HG03108 (cell line): ENCODE data around the gene KCTD1.

ENCODE experiments used
- ATAC-seq: cut with Tn5 transposase; IDR thresholded peaks from one replicate; pipeline ENCODE4 v1.9.1; 2021; ENCODE audit warnings: moderate library complexity; ENCODE audit not compliant: unreplicated experiment

Gene KCTD1

DNA sequence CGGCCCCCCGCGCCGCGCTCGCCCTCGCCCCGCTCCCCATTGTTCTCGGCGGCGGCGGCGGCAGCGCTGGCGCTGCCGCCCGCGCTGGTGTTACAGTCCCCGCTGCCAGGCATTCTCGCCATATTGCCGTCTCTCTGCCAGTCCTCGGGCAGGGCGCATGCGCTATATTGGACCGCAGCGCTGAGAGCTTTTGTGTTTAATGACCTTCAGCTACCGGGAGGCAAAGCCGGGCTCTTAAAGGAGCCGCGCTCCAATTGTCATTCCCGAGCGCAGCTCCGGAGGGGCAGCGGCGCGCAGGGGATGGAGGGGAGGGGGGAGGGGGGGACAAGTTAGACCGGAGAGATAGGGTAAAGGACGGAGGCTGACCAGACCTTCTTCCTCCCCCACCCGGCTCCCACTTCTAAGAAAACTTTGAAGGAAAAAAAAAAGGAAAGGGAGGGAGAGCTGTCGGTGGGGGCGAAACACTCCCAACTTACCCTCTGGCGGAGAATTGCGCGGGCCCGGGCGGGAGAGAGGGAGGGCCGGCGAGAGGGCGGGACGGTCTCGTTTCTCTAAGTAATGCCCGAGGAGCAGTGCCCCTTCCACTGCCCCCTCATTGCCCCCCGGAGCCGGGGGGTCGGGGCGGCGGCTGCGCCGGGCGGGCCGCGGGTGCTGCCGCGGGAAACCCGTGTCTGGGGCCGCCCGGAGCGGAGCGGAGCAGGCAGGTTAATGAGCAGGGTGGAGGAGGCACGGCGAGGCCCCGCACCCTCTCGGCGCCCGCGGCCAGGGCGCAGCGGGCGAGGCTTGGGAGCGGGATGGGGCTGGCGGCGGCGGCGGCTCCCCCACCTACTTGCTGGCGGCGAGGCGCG, at the start of gene KCTD1:
Gene KCTD1 (minus strand): TSS at position 139 of the 848 bp plus-strand sequence. CDS start 17 bp downstream, at position 122.
- peak; percentile 43 for ATAC-seq

DNA sequence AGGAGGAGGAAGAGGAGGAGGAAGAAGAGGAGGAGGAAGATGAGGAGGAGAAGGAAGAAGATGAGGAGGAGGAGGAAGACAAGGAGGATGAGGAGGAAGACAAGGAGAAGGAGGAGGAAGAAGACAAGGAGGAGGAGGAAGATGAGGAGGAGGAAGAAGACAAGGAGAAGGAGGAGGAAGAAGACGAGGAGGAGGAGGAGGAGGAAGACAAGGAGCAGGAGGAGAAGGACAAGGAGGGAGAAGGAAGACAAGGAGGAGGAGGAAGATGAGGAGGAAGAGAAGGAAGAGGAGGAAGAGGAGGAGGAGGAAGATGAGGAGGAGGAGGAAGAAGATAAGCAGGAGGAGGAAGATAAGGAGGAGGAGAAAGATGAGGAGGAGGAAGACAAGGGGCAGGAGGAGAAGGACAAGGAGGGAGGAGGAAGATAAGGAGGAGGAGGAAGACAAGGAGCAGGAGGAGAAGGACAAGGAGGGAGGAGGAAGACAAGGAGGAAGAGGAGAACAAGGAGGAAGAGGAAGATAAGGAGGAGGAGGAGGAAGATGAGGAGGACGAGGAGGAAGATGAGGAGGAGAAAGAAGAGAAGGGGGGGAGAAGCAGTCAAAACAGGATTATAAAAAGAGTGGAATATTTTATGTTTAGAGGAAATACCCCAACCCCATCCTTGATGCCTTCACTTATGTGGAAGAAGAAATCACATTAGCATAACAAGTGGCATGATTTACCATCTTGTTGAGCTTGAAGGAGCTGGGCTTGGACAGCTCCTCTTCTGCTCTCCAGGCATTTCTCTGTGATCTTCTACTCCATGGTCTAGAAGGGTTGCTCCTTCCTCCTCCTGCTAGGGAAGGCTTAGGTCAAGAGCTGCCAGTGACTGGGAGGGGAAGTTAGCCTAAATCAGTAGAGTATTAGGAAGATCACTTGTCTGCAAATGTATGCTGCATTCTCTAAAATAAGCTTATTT, 45.3 kb upstream of the KCTD1 start:
- ATAC-seq = no peak

DNA sequence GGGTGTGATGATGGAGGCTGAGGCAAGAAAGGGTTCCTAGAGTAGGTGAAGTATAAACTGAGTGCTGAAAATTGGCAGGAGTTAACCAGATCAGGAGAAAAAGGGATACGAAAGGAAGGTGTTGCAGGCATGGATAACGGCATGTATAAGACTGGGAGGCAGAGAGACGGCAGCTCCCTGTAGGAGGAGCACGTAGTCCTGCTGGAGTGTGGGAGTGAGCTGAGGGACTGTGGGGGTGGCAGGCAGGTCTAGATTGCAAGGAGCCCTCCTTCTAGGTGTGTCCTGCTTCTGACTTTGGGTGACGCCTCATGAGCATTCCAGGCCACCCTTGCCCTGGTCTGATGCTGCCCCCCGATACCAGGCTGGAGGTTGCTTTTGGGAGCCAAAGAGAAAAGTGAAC, 36.4 kb upstream of the KCTD1 start:
- no peak for ATAC-seq

GRCh38 chr18:26579941-26580618, 31.7 kb upstream of the KCTD1 start:
- no peak for ATAC-seq

DNA sequence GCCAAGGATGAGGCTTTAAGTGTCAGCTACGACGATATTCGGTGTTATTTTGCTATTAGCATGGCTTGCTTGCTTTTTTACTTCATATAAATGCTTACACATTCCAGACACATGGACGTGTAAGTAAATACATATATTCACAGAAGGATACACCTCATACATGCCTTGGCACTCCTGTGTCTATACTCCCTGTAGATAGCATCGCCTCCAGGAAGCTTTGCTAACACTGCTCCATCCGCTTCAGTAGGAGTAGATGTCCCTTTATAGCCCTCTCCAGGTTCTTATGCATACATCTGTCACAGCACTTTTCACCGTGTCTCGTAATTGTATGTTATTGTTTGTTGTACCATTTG, 27.5 kb upstream of the KCTD1 start:
- no peak for ATAC-seq

DNA sequence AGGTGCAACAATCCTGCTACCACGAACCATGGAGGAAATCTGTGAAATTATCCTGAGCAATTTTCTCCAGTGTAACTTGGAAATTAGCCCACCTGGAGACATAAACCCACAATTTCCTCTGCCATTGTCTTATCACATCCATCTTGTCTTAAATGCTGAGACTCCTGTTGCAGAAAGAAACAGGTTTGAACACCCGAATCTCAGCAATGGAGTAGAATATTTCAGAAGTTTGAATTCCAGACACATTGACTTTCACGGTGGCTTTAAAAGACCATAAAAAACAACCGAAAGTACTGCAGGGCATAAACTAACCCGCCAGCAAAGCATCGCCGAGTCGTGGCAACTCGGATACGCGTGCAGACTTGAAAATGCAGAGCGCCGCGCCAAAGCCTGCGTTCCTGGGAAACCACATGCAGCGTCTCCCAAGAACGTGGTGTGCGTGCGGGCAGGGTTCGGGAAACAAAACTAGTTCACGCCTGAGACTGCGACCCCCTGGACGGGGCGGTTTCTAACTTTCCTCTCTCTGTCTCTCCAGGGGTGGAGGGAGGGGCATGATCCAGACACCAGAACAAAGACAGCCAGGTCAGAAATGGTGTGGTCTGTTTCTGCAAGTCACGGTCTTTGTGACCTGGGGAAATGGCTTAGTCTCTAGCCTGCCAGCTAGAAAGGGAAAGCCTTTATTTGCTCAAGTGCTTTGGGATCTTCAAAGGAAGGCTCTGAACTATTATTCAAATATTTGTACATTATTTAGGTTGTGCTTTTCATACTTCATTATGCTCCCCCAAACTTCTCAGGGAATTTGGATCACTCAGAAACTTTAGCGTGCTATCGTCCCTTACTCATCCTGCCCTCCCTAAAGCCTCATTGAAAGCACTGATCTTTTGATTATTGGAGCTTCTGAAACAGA, 26.9 kb upstream of the KCTD1 start:
- no peak for ATAC-seq

DNA sequence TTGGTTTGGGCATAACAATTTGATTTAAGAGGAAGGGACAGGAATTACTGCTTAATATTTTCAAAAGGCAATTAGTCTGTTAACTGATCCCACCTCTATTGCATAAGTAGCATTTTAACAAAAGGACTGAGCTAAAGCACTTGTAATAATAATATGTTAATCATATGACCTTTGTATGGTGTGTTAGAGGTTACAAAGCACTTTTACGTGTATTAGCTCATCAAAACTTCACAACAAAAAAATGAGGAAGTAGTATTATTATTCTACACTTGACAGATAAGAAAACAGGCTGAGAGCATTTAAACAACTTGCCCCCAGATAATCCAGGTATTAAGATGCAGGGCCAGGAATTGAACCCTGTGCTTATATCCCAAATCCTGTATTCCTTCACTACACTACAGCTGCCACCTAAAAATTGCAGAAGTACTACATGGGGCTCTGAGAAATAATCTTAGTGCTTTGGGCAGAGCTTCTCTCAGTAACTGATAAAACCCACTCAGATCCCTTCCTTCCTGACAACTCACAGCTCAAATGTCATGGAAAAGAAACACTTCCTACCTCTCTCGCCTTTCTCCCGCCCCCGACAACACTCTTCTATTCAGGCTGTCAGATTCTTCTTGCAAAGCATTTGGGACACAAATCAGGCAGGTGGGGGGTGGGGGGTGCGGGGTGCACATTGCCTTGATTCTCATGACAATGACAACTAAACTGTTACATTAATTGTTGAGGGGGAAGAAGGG, 20.7 kb upstream of the KCTD1 start:
- no peak for ATAC-seq

DNA sequence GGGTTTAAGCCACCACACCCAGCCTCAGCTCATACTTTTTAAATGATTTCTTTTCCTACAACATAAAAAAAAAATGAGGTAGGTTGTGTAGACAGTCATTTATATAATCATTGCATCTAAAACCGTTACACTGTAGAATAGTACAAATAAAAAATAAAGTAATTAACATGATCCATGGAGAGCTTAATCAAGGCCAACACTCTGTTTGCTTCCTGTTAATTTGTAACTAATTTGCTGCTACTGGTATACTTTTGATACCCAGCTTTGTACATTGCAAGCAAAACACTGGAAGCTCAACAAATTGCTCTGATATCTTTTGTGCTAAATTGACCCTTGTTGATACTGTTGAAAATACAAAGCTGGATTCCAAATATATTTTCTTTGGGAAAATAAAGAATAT, 20.2 kb upstream of the KCTD1 start:
- ATAC-seq = no peak

DNA sequence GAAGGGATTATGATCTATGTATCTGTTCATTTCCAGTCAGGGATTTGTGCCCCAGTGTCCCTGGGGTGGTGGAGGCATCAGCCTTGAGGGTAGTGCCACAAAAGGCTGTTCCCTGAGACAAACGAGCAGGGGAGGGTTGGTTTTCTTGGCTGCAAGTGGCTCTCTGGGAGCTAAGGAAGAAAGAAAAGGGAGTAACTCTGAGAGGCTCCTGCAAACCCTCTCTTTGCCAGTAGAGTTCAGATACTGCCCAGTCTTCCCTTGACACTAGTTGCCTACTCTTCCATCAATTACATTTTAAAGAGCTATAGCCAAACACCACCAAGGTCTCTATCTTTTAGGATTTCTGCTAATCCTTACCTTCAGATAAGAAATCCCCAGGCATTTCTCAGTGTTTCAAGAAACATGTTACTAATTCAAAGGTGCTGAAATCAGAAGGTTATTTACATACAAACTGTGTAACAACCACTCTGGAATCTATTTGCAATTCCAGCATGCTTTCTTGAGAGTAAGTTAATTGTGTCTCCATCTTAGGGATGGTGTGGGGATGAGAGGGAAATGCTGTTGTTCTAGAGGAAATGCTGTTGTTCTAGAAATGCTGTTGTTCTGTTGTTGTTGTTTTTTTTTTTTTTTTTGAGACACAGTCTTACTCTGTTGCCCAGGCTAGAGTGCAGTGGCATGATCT, 18.7 kb upstream of the KCTD1 start:
- ATAC-seq = no peak

DNA sequence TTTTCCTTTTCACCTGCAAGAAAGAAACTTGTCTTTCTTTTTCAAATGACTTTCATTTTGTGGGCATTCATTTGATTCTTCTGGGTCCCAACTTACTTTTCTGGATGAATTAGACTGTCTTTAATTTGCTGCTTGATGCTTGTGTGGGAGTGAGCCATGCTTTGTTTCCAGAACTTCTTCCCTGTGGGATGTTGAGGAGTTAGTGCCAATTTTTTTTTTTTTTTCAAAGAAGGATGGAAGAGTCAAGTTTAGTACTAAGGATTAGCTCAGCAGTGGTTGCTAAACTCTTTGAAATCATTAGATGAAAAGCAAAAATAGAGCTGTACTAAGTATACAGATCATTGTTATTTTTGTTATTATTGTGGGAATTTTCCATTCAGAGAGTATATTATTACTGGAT, 17.2 kb upstream of the KCTD1 start:
- ATAC-seq = no peak

DNA sequence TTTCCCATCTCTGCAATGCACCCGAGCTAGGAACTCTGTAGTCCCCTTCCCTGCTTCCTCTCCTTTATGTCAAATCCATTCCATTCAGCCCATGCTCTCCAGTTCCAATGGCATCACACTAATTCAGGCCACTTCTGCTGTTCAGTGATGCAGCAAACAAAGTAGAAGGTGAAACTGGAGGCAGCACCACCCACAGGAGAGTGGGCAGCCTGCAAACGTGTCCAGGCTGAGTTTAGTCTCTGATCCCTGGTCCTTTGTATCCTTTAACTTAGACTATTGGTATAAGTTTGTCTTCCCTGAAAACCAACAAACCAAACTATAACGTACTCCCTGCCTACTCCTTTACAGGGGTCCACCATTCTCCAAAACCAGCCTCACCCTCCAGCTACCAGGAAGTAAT, 14.7 kb upstream of the KCTD1 start:
- ATAC-seq = no peak

DNA sequence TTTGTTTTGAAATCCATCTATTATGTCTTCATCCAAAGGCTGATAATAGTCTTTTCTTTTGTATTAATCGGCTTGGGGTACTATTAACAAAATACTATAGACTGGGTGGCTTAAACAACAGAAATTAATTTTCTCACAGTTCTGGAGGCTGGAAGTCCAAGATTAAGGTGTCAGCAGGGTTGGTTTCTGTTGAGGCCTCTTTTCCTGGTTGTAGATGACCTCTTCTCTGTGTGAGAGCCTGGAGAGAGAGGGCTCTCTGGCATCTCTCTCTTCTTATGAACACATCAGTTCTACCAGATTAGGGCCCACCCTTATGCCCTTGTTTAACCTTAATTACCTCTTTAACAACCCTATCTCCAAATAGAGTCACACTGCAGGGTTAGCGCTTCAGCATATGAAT, 14.2 kb upstream of the KCTD1 start:
- ATAC-seq = no peak

DNA sequence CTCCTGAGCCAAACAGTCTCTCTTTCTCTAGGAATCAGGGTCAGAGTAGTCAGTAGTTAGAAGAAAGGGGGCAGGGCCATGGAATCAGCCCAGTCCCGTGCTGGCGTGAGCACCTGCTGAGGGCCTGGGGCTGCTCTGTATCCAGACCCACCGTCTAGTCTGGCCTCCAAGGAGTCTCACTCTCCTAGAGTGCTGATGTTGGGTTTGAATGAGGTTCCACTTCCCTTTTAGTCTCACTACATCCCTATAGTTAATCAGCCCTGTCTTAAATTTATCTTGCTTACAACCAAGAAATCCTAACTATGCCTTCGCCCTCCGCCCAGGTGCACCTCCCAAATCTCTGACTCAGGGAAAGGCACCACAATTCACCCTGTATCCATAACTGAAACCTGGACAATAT, 13.4 kb upstream of the KCTD1 start:
- ATAC-seq = no peak

- ATAC-seq = peak; percentile 68
Observed at GRCh38 chr18:26556573-26556972, 8.2 kb upstream of the KCTD1 start.

GRCh38 chr18:26555804-26556553, 7.6 kb upstream of the KCTD1 start:
- no peak for ATAC-seq

GRCh38 chr18:26553943-26554342, 5.6 kb upstream of the KCTD1 start:
- no peak for ATAC-seq

GRCh38 chr18:26551695-26552081, 3.3 kb upstream of the KCTD1 start:
- ATAC-seq = no peak

DNA sequence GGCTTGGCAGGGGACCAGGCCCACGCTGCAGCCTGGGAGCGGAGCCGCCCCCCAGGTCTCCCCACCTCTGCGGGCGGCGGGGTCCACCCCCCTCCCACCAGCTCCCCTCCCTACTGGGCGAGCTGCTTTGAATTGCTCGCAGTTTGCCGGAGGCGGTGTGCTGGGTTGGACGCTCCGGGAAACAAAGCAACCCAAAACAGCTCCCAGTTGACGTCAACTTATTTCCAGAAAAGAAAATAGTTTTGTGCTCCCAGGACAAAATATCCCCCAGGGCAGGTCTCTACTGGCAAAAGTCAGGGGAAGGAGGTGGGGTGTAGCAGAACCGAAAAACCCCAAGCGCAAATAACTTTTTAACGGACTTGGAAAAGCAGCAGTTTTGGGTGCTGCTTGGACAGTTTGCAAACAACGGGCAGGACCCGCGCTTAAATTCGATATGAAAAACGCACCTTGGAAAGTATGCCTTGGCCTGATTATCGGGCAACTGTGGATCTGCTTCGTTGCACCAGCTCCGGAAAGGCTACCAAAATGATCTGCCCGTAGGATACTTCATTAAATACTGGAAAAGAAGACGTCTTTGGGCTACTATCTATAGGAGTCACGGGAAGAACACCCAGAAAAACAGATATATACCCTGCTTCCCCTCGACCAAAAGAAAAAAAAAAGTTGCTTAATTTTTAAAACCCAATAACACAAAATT, 2.8 kb upstream of the KCTD1 start:
- ATAC-seq = no peak
